ENCODE measurements around the gene BBX.

- no peak for TF ChIP-seq CTCF (IDR thresholded peaks at IDR 0.05)
- TF ChIP-seq TP53 (CRISPR knock-in tag; IDR thresholded peaks at IDR 0.05): no peak
- no peak for TF ChIP-seq PRDM15 (CRISPR knock-in tag; IDR thresholded peaks at IDR 0.05)
- TF ChIP-seq ZBTB21 (CRISPR knock-in tag; IDR thresholded peaks at IDR 0.05; ENCODE audit: borderline replicate concordance): no peak
- no peak for TF ChIP-seq USF2 (CRISPR knock-in tag; IDR thresholded peaks at IDR 0.05)
- TF ChIP-seq SMAD3 (CRISPR knock-in tag; IDR thresholded peaks at IDR 0.05; ENCODE audit: borderline replicate concordance): no peak
- no peak for TF ChIP-seq FOXP4 (CRISPR knock-in tag; IDR thresholded peaks at IDR 0.05)
- TF ChIP-seq CBFB (CRISPR knock-in tag; IDR thresholded peaks at IDR 0.05; ENCODE audit: low read depth): no peak
- TF ChIP-seq MAX (CRISPR knock-in tag; IDR thresholded peaks at IDR 0.05): no peak
- no peak for TF ChIP-seq FOXP1 (CRISPR knock-in tag; IDR thresholded peaks at IDR 0.05; ENCODE audit: borderline replicate concordance)
Observed at GRCh38 chr3:107641572-107642307, 119.0 kb downstream of the BBX start.

Data from WTC11 (cell line).